Measurements from ENCODE around the gene USB1.

DNA sequence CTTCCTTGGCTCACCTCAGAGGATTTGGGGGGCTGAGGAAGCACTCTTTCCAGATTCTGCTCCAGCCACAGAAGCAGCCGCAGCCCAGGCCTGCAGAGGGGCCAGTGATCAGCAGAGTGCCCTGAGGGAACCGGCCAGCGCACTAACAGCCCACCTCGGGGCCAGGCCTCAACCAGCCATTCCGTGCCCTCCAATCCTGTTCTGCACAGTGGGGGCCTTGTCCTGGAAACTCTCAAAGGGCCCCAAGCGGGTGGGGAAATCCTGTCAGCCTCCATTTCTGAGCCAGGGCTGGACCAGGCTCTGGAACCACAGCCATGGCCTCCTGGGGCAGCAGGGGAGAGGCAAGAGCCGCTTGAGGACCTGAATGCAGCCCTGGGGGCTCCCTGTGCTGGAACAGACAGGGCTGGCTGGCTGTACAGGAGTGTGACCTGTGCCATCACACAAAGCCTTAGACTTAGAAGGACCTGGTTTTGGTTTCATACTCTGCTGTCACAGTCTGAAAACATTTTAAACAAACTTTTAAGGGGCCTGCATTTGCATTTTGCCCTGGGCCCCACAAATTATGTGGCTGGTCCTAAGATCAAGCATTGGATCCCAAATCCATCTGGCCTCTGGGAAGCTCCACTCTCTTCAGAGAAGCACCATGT, 40.3 kb upstream of the USB1 start:
- no peak for TF ChIP-seq EZH2 (IDR thresholded peaks at IDR 0.05; ENCODE audit: insufficient read depth, low read length)
- TF ChIP-seq, protein P1, sequence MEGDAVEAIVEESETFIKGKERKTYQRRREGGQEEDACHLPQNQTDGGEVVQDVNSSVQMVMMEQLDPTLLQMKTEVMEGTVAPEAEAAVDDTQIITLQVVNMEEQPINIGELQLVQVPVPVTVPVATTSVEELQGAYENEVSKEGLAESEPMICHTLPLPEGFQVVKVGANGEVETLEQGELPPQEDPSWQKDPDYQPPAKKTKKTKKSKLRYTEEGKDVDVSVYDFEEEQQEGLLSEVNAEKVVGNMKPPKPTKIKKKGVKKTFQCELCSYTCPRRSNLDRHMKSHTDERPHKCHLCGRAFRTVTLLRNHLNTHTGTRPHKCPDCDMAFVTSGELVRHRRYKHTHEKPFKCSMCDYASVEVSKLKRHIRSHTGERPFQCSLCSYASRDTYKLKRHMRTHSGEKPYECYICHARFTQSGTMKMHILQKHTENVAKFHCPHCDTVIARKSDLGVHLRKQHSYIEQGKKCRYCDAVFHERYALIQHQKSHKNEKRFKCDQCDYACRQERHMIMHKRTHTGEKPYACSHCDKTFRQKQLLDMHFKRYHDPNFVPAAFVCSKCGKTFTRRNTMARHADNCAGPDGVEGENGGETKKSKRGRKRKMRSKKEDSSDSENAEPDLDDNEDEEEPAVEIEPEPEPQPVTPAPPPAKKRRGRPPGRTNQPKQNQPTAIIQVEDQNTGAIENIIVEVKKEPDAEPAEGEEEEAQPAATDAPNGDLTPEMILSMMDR (IDR thresholded peaks at IDR 0.05; ENCODE audit: insufficient read depth, low read depth, low read length) = no peak

Data from astrocyte (in vitro differentiated cells and primary cell).